Endothelial cell of umbilical vein (primary cell): ENCODE measurements around the gene NUP50. TPM values are rescaled to one million over a fixed set of nuclear protein-coding genes. Genes with fewer than 3 reads are reported as not detected.

ENCODE experiments used
- BruUV-seq: library from RNA; stranded (reverse); fragments of 400-500 nt; replicated peaks from 2 replicates; lab custom pipeline; 2021; lab: Mats Ljungman, UMichigan
- CTCF ChIA-PET: fragments of 300-600, 350-600 bp; sonication (Branson Sonifier 250); formaldehyde crosslinking; loops from one replicate; lab custom pipeline; 2021; ENCODE audit warnings: antibody characterized with exemption, inconsistent platforms; lab: Charles Lee
- POLR2A ChIA-PET: fragments of 300-600, 350-600 bp; sonication (Branson Sonifier 250); formaldehyde crosslinking; loops from one replicate; lab custom pipeline; 2021; ENCODE audit warnings: antibody characterized with exemption, inconsistent platforms; lab: Charles Lee
- DNase-seq: peaks from one replicate; pipeline ENCODE4 v3.0.0-alpha.2; 2011; ENCODE audit warnings: low read depth, low spot score
- FAIRE-seq: peaks from 2 replicates; lab custom pipeline; 2011; peaks lifted over from hg19 to GRCh38; lab: Jason Lieb, UNC
- H2AFZ ChIP-seq: 2 replicates; pipeline ENCODE4 v1.6.0; 2012; ENCODE audit warnings: low read depth, low read length, control low read depth, inconsistent platforms
- H3K27ac ChIP-seq: 2 replicates; pipeline ENCODE4 v1.5.1; 2011; ENCODE audit warnings: low read depth, mild to moderate bottlenecking, control low read depth, low read length, moderate library complexity; ENCODE audit not compliant: insufficient read depth
- H3K27me3 ChIP-seq, 2 experiments: 2 replicates each; pipeline versions ENCODE4 v1.6.0 to v1.6.1; 2011; ENCODE audit warnings: low read length in 2 of 2, mixed read lengths in 1 of 2; ENCODE audit not compliant: control insufficient read depth in 2 of 2, insufficient read depth in 2 of 2
- H3K36me3 ChIP-seq, 2 experiments: 2 replicates in 1 of 2; 3 replicates in 1 of 2; pipeline ENCODE4 v1.5.1; 2011; ENCODE audit warnings: low read length in 2 of 2, mild to moderate bottlenecking in 1 of 2, moderate library complexity in 1 of 2; ENCODE audit not compliant: control insufficient read depth in 2 of 2, insufficient read depth in 2 of 2; ENCODE audit errors: extremely low read depth in 1 of 2
- H3K4me1 ChIP-seq: 3 replicates; pipeline ENCODE4 v1.5.1; 2011; ENCODE audit warnings: mild to moderate bottlenecking, low read length; ENCODE audit not compliant: control insufficient read depth, insufficient read depth; ENCODE audit errors: extremely low read depth
- H3K4me2 ChIP-seq: 2 replicates; pipeline ENCODE4 v1.6.1; 2011; ENCODE audit warnings: low read length, control low read depth, mixed read lengths; ENCODE audit not compliant: insufficient read depth
- H3K4me3 ChIP-seq, 3 experiments: fragments of 200-600 bp in 1 of 3; sonication (generic), shearing (Covaris generic) in 1 of 3; replicated peaks in 1 of 3; 2 replicates each; pipeline ENCODE4 v1.5.1; 2011 to 2016; ENCODE audit warnings: control low read depth in 3 of 3, low read length in 3 of 3, mild to moderate bottlenecking in 2 of 3, inconsistent platforms in 1 of 3, low read depth in 1 of 3, moderate library complexity in 1 of 3; ENCODE audit not compliant: insufficient read depth in 1 of 3
- H3K79me2 ChIP-seq: 2 replicates; pipeline ENCODE4 v1.6.0; 2012; ENCODE audit warnings: low read length, inconsistent platforms; ENCODE audit not compliant: control insufficient read depth, insufficient read depth
- H3K9ac ChIP-seq: replicated peaks from 2 replicates; pipeline ENCODE3; 2011; ENCODE audit warnings: low read length, control low read depth; ENCODE audit not compliant: insufficient read depth; ENCODE audit errors: extremely low read depth
- H3K9me1 ChIP-seq: replicated peaks from 3 replicates; pipeline ENCODE4 v1.6.0; 2011; ENCODE audit warnings: mild to moderate bottlenecking, low read length; ENCODE audit not compliant: control insufficient read depth, insufficient read depth; ENCODE audit errors: extremely low read depth
- H3K9me3 ChIP-seq: replicated peaks from 2 replicates; pipeline ENCODE4 v1.5.1; 2012; ENCODE audit warnings: low read length, inconsistent platforms; ENCODE audit not compliant: control insufficient read depth, insufficient read depth
- H4K20me1 ChIP-seq: replicated peaks from 2 replicates; pipeline ENCODE3; 2011; ENCODE audit warnings: mild to moderate bottlenecking, low read length; ENCODE audit not compliant: control insufficient read depth, insufficient read depth; ENCODE audit errors: extremely low read depth
- CTCF ChIP-seq, 2 donors: IDR thresholded peaks; 1 replicate in 1 of 2; 2 replicates in 1 of 2; pipeline ENCODE4 v1.5.1; 2011; ENCODE audit warnings: low read length in 2 of 2, mild to moderate bottlenecking in 2 of 2, moderate library complexity in 2 of 2, control low read depth in 1 of 2, inconsistent platforms in 1 of 2, low read depth in 1 of 2; ENCODE audit not compliant: insufficient read depth in 1 of 2; ENCODE audit errors: extremely low read depth in 1 of 2
- EZH2 ChIP-seq: IDR thresholded peaks from 2 replicates; pipeline ENCODE4 v1.6.1; 2012; ENCODE audit warnings: borderline replicate concordance, low read depth, mild to moderate bottlenecking, moderate library complexity, low read length, inconsistent platforms; ENCODE audit not compliant: severe bottlenecking
- FOS ChIP-seq: IDR thresholded peaks from 2 replicates; pipeline ENCODE4 v1.6.1; 2011; ENCODE audit warnings: mild to moderate bottlenecking, low read length, moderate library complexity, borderline replicate concordance; ENCODE audit not compliant: insufficient read depth
- GATA2 ChIP-seq: IDR thresholded peaks from 2 replicates; pipeline ENCODE4 v1.7.0; 2011; ENCODE audit warnings: low read depth, mild to moderate bottlenecking, moderate library complexity, mixed read lengths, low read length; ENCODE audit not compliant: insufficient read length, insufficient read depth
- JUN ChIP-seq: IDR thresholded peaks from 2 replicates; pipeline ENCODE4 v1.6.1; 2011; ENCODE audit warnings: borderline replicate concordance, low read depth; ENCODE audit not compliant: insufficient read length, insufficient read depth
- MAX ChIP-seq: IDR thresholded peaks from 2 replicates; pipeline ENCODE4 v1.6.1; 2011; ENCODE audit not compliant: insufficient read depth, insufficient read length
- MYC ChIP-seq: IDR thresholded peaks from one replicate; pipeline ENCODE4 v1.6.1; 2011; ENCODE audit warnings: mild to moderate bottlenecking, low read depth, low read length
- POLR2A ChIP-seq: IDR thresholded peaks from 2 replicates; pipeline ENCODE4 v1.6.1; 2012; ENCODE audit warnings: low read depth, mild to moderate bottlenecking, control low read depth, low read length
- POLR2AphosphoS5 ChIP-seq: IDR thresholded peaks from 2 replicates; pipeline ENCODE4 v1.6.1; 2012; ENCODE audit warnings: low read depth, mild to moderate bottlenecking, control low read depth, low read length, moderate library complexity; ENCODE audit not compliant: insufficient read depth
- dilution Hi-C: fragments of 300-500 bp; cut with MboI; formaldehyde crosslinking; loops from one replicate; pipeline ENCODE4 v1.15.0; 2019; ENCODE audit warnings: low sequenced_read_pairs; ENCODE audit not compliant: extremely low pct_ligation_motif_present
- intact Hi-C: fragments of 100-400 bp; cut with micrococcal nuclease; formaldehyde crosslinking; loops from one replicate; pipeline ENCODE4 v1.10.0; 2022
- polyA plus RNA-seq, 4 experiments: library from polyadenylated mRNA; depleted of rRNA in 3 of 4; stranded (reverse) in 3 of 4; unstranded in 1 of 4; fragments of >200 nt; gene quantifications; 2 replicates each; pipeline versions ENCODE4 v1.2.1 to v1.2.3, GENCODE V29; 2011 to 2012; ENCODE audit warnings: missing spikeins in 1 of 4
- total RNA-seq: library from RNA; stranded (reverse); gene quantifications from 2 replicates; pipeline ENCODE4 v1.2.3, GENCODE V29; 2021

The NUP50 gene
- total and polyA plus RNA-seq, 2 donors (not counting 3 experiments of a cell fraction or from before 2014, with no cell fraction given) = 12.4 to 90.9 TPM

DNA sequence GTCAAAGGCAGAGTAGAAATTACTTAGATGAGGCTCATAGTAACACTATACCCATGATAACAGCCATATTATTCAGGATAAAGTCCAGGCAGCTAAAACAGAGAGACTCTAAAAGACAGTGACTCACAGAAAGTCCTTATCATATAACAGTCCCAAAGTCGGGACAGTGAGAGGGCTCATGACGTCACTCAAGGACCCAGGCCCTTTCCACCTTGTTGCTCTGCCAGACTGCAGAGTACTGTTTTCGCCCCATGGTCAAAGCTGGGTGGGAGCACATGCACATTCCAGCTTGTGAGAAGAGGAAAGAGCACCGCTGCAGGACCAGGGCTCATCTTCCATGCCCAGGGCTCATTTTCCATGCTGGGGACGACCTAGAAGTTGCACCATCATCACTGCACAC lies 29.4 kb upstream of the NUP50 start:
- Histone ChIP-seq H3K79me2 (no peaks in the 10 kb centered on the region), H3K4me2 (no peak overlapping the region), H3K9me3 (no peaks in the 10 kb centered on the region), H3K36me3 (peaks cover 0 to 7% of the 10 kb centered on the region in 2 experiments), H4K20me1 (no peaks in the 10 kb centered on the region), H2AFZ (no peak overlapping the region), H3K27ac (no peak overlapping the region), H3K27me3 (no peaks in the 10 kb centered on the region), H3K4me1 (no peaks in the 10 kb centered on the region), H3K9me1 (no peaks in the 10 kb centered on the region), H3K9ac (no peak overlapping the region), H3K4me3 (no peak overlapping the region)
- ChIA-PET CTCF (no interaction called here), POLR2A (no interaction called here)
- no peak for FAIRE-seq
- DNase-seq = no peak
- intact Hi-C loops (no loop called here), dilution Hi-C loops (no loop called here)
- TF ChIP-seq MYC = no peak
- no peak for TF ChIP-seq GATA2
- TF ChIP-seq POLR2AphosphoS5 = no peak
- no peak for TF ChIP-seq FOS
- no peak for TF ChIP-seq JUN
- TF ChIP-seq MAX = no peak
- TF ChIP-seq CTCF (IDR thresholded peaks at IDR 0.05; ENCODE audit: extremely low read depth in 1 of 2, insufficient read depth in 1 of 2, low read depth in 1 of 2, low read length in 2 of 2) = no peak
- TF ChIP-seq EZH2 = no peak
- TF ChIP-seq POLR2A = no peak
- no TSS peak for BruUV-seq
